AG04450 (cell line): ENCODE data around the gene MUC5AC. TPM values are rescaled to one million over a fixed set of nuclear protein-coding genes. Genes with fewer than 3 reads are reported as not detected.

Experiments
- CTCF ChIA-PET: fragments of 300-600, 350-600 bp; formaldehyde crosslinking; extraction: SDS; loops from one replicate; lab custom pipeline; 2022; ENCODE audit warnings: antibody characterized with exemption, inconsistent platforms; lab: Charles Lee
- POLR2A ChIA-PET: fragments of 350-600 bp; formaldehyde crosslinking; extraction: SDS; loops from one replicate; lab custom pipeline; 2021; ENCODE audit warnings: antibody characterized with exemption, inconsistent platforms; lab: Yijun Ruan, JAX
- DNase-seq: peaks from one replicate; pipeline ENCODE4 v3.0.0-alpha.2; 2011; ENCODE audit warnings: low read depth, low spot score
- H3K27ac ChIP-seq: one replicate; pipeline ENCODE4 v1.5.1; 2012; ENCODE audit warnings: low read depth, low read length, control low read depth
- H3K27me3 ChIP-seq: one replicate; pipeline ENCODE4 v1.6.0; 2012; ENCODE audit warnings: low read length; ENCODE audit not compliant: control insufficient read depth, insufficient read depth
- H3K4me3 ChIP-seq: 2 replicates; pipeline ENCODE4 v1.5.1; 2011; ENCODE audit warnings: mild to moderate bottlenecking, low read depth, low read length, control low read depth
- H3K9me3 ChIP-seq: 2 replicates; pipeline ENCODE4 v1.5.1; 2012; ENCODE audit warnings: low read length; ENCODE audit not compliant: control insufficient read depth, insufficient read depth
- CTCF ChIP-seq: IDR thresholded peaks from 2 replicates; pipeline ENCODE4 v1.5.1; 2011; ENCODE audit warnings: low read depth, low read length, control low read depth, inconsistent platforms
- polyA plus RNA-seq: library from polyadenylated mRNA; depleted of rRNA; stranded (reverse); fragments of >200 nt; gene quantifications from 2 replicates; pipeline ENCODE4 v1.2.3, GENCODE V29; 2011

MUC5AC gene
- polyA plus RNA-seq, 1 experiment, result 0.01 TPM

GRCh38 chr11:1177020-1177770 lies 19.4 kb downstream of the MUC5AC start:
- Histone ChIP-seq H3K9me3 (peaks cover 86% of the 10 kb centered on the region), H3K27me3 (no peaks in the 10 kb centered on the region), H3K27ac (no peak overlapping the region), H3K4me3 (no peak overlapping the region)
- ChIA-PET CTCF (no interaction called here), POLR2A (no interaction called here)
- no peak for DNase-seq
- no peak for TF ChIP-seq CTCF

GRCh38 chr11:1177771-1178090 lies 20.0 kb downstream of the MUC5AC start:
- no peak for DNase-seq
- no peak overlapping the region for H3K4me3 ChIP-seq
- H3K9me3 ChIP-seq, result peaks cover 88% of the 10 kb centered on the region
- no peak for TF ChIP-seq CTCF
- ChIA-PET CTCF (no interaction called here), POLR2A (no interaction called here)
- no peak overlapping the region for H3K27ac ChIP-seq
- no peaks in the 10 kb centered on the region for H3K27me3 ChIP-seq

GRCh38 chr11:1178201-1178885 lies 20.6 kb downstream of the MUC5AC start:
- ChIA-PET POLR2A (no interaction called here), CTCF (no interaction called here)
- no peaks in the 10 kb centered on the region for H3K27me3 ChIP-seq
- TF ChIP-seq CTCF, result no peak
- H3K9me3 ChIP-seq, result peaks cover 89% of the 10 kb centered on the region
- H3K4me3 ChIP-seq, result no peak overlapping the region
- H3K27ac ChIP-seq, result no peak overlapping the region
- DNase-seq, result no peak

GRCh38 chr11:1178906-1179305 lies 21.2 kb downstream of the MUC5AC start:
- H3K9me3 ChIP-seq, result peaks cover 92% of the 10 kb centered on the region
- TF ChIP-seq CTCF, result no peak
- POLR2A ChIA-PET, result no interaction called here
- no peak for DNase-seq
- no peaks in the 10 kb centered on the region for H3K27me3 ChIP-seq
- H3K27ac ChIP-seq, result no peak overlapping the region
- CTCF ChIA-PET, result no interaction called here
- H3K4me3 ChIP-seq, result no peak overlapping the region

- Histone ChIP-seq H3K27ac (no peak overlapping the region), H3K27me3 (no peaks in the 10 kb centered on the region), H3K4me3 (no peak overlapping the region), H3K9me3 (peaks cover 87% of the 10 kb centered on the region)
- TF ChIP-seq CTCF, result no peak
- DNase-seq, result no peak
- ChIA-PET POLR2A (no interaction called here), CTCF (no interaction called here)
Observed at GRCh38 chr11:1179641-1180040, 21.9 kb downstream of the MUC5AC start.
